GM12878 (cell line): ENCODE data around the gene GNLY. TPM values are rescaled to one million over a fixed set of nuclear protein-coding genes. Genes with fewer than 3 reads are reported as not detected.
A peak's percentile ranks its signal among the peaks of the same experiment; 100 is the strongest.

Source experiments
- ATF7 ChIP-seq: fragments of 450-650 bp; IDR thresholded peaks from 2 replicates; pipeline ENCODE4 v1.6.1; 2016; ENCODE audit warnings: low read depth, mild to moderate bottlenecking
- BHLHE40 ChIP-seq, 2 experiments: fragments of 450-650 bp in 1 of 2; IDR thresholded peaks; 2 replicates each; pipeline ENCODE4 v1.6.1; 2011 to 2017; ENCODE audit warnings: low read depth in 2 of 2, borderline replicate concordance in 1 of 2, improper control_type of control experiment in 1 of 2, low read length in 1 of 2, mild to moderate bottlenecking in 1 of 2
- CREB1 ChIP-seq: IDR thresholded peaks from 2 replicates; pipeline ENCODE4 v1.6.1; 2012; ENCODE audit warnings: low read depth, mild to moderate bottlenecking, inconsistent platforms
- CREM ChIP-seq: IDR thresholded peaks from 2 replicates; pipeline ENCODE4 v1.6.1; 2014; ENCODE audit warnings: antibody characterized with exemption, low read depth
- DPF2 ChIP-seq: fragments of 450-650 bp; IDR thresholded peaks from 2 replicates; pipeline ENCODE4 v1.6.1; 2017; ENCODE audit warnings: mild to moderate bottlenecking
- ESRRA ChIP-seq: IDR thresholded peaks from 2 replicates; pipeline ENCODE4 v1.6.1; 2012; ENCODE audit warnings: mild to moderate bottlenecking, low read length, improper control_type of control experiment
- FOXM1 ChIP-seq: IDR thresholded peaks from 2 replicates; pipeline ENCODE4 v1.6.1; 2012; ENCODE audit warnings: low read depth, mild to moderate bottlenecking, inconsistent platforms, low read length, moderate library complexity
- JUND ChIP-seq: IDR thresholded peaks from 2 replicates; pipeline ENCODE4 v1.6.1; 2012; ENCODE audit warnings: low read depth, mild to moderate bottlenecking, low read length, improper control_type of control experiment, moderate library complexity
- MEF2A ChIP-seq: IDR thresholded peaks from 2 replicates; pipeline ENCODE4 v1.6.1; 2011; ENCODE audit warnings: low read depth, mild to moderate bottlenecking, low read length, moderate library complexity; ENCODE audit not compliant: insufficient read depth
- MEF2B ChIP-seq: fragments of 450-650 bp; IDR thresholded peaks from 2 replicates; pipeline ENCODE4 v1.6.1; 2018; ENCODE audit warnings: mild to moderate bottlenecking, moderate library complexity; ENCODE audit not compliant: partially characterized antibody, poor library complexity, severe bottlenecking
- MXI1 ChIP-seq: fragments of 150-350 bp; IDR thresholded peaks from 2 replicates; pipeline ENCODE4 v1.6.1; 2011; ENCODE audit warnings: low read depth, mild to moderate bottlenecking, inconsistent platforms, low read length, improper control_type of control experiment
- MYB ChIP-seq: fragments of 150-350 bp; IDR thresholded peaks from 2 replicates; pipeline ENCODE4 v1.6.1; 2014; ENCODE audit warnings: mild to moderate bottlenecking, low read depth, low read length, borderline replicate concordance
- NBN ChIP-seq: fragments of 450-650 bp; IDR thresholded peaks from 2 replicates; pipeline ENCODE4 v1.6.1; 2016
- PAX5 ChIP-seq: IDR thresholded peaks from 2 replicates; pipeline ENCODE4 v1.6.1; 2011; ENCODE audit warnings: low read depth, low read length, borderline replicate concordance
- RB1 ChIP-seq: fragments of 450-650 bp; formaldehyde crosslinking; IDR thresholded peaks from 2 replicates; pipeline ENCODE4 v1.6.1; 2017; ENCODE audit warnings: mild to moderate bottlenecking, borderline replicate concordance
- TBL1XR1 ChIP-seq: IDR thresholded peaks from 2 replicates; pipeline ENCODE4 v1.6.1; 2012; ENCODE audit warnings: low read depth, low read length, improper control_type of control experiment
- TCF3 ChIP-seq: IDR thresholded peaks from 2 replicates; pipeline ENCODE4 v1.6.1; 2012; ENCODE audit warnings: low read depth, mild to moderate bottlenecking, low read length, borderline replicate concordance; ENCODE audit not compliant: insufficient read depth
- ZNF207 ChIP-seq: fragments of 450-650 bp; IDR thresholded peaks from 2 replicates; pipeline ENCODE4 v1.6.1; 2014; ENCODE audit warnings: antibody characterized with exemption, mild to moderate bottlenecking, borderline replicate concordance
- ZNF217 ChIP-seq: fragments of 450-650 bp; IDR thresholded peaks from 2 replicates; pipeline ENCODE4 v1.6.1; 2017; ENCODE audit warnings: antibody characterized with exemption, mild to moderate bottlenecking
- ZNF384 ChIP-seq: IDR thresholded peaks from 2 replicates; pipeline ENCODE4 v1.6.1; 2012; ENCODE audit warnings: low read depth, mild to moderate bottlenecking, low read length, improper control_type of control experiment, borderline replicate concordance
- ZSCAN29 ChIP-seq: fragments of 450-650 bp; IDR thresholded peaks from 2 replicates; pipeline ENCODE4 v1.6.1; 2017; ENCODE audit warnings: mild to moderate bottlenecking, moderate library complexity
- polyA plus RNA-seq, 11 experiments: library from polyadenylated mRNA; depleted of rRNA in 4 of 11; unstranded in 6 of 11; stranded (reverse) in 5 of 11; fragments of >200 nt; fragmentation: Nextera tagmentation in 4 of 11; fragmentation: Illumina TruSeq in 1 of 11; extraction: Ambion mirVana in 4 of 11; extraction: Trizol in 1 of 11; gene quantifications; 1 replicate in 1 of 11; 2 replicates in 10 of 11; pipeline versions ENCODE4 v1.2.1 to v1.2.3, GENCODE V29; 2011 to 2016; ENCODE audit warnings: inconsistent platforms in 2 of 11, missing spikeins in 2 of 11, low read depth in 1 of 11
- total RNA-seq, 4 experiments: library from RNA; depleted of rRNA in 3 of 4; stranded (reverse); fragments of >200 nt in 3 of 4; fragmentation: Illumina TruSeq in 1 of 4; extraction: Trizol in 1 of 4; gene quantifications; 2 replicates each; pipeline versions ENCODE4 v1.2.1 to v1.2.3, GENCODE V29; 2013 to 2021
- TF ChIP-seq, protein P1 (sequence below): fragments of 450-650 bp; formaldehyde crosslinking; IDR thresholded peaks from 2 replicates; pipeline ENCODE4 v1.4.0; 2020; ENCODE audit warnings: mild to moderate bottlenecking, moderate library complexity
- TF ChIP-seq, protein P2 (sequence below): fragments of 450-650 bp; IDR thresholded peaks from 2 replicates; pipeline ENCODE4 v1.6.1; 2016; ENCODE audit warnings: mild to moderate bottlenecking
- TF ChIP-seq, protein P3 (sequence below): IDR thresholded peaks from 2 replicates; pipeline ENCODE4 v1.6.1; 2011; ENCODE audit warnings: mild to moderate bottlenecking, low read depth, low read length, moderate library complexity; ENCODE audit not compliant: insufficient replicate concordance

Gene GNLY
- total and polyA plus RNA-seq, 10 of the 15 experiments (the other 5 are each of a cell fraction or from before 2014, with no cell fraction given): 0.18 to 0.42 TPM; not detected in 8

DNA sequence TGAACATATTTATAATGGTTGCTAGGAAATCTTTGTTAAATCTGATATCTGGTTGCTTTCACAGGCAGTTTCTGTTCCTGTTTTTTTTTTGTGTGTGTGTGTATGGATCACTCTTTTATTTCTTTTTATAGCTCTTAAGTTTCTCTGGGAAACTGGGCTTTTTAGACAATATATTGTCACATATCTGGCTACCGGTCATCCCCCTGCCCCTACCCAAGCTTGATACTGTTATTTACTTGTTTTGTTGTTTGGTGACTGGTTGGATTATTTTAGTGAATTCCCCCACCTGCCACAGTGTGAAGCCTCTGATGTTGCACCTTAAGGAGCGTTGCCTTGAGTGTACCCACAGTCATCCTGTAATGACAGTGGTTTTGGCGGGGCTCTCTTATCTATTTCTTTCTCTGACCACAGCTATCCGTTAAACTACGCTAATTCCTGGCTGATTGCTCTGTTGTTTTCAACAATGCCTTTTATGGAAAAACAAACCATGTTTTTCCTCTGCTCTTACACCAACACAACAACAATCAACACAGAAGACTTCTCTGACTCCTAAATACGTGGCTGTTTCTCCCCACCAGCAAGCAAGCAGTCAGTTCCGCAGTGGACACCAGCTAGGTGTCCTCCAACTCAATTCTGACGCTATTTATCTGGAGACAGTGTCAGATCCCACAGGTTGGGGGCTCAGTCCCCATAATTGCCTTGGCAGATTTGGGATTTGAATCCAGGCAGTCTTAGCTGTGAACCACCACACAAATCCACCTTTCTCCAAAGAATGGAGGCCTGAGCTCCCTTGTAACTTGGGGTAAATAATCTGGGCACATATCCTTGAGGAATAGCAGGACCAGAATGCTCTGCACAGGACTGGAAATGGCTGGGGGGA lies 10.9 kb downstream of the GNLY start (continued):
- TF ChIP-seq ESRRA: no peak
- TF ChIP-seq PAX5: peak; percentile 63; the same call in 1 of the 2 replicates
- TF ChIP-seq MEF2A: peak; percentile 60; the same call in 1 of the 2 replicates
- peak; percentile 86 for TF ChIP-seq MEF2B
- no peak for TF ChIP-seq TBL1XR1
- TF ChIP-seq MXI1: peak; percentile 66; the same call in 1 of the 2 replicates
- TF ChIP-seq ZNF217: no peak
- TF ChIP-seq CREB1: peak; percentile 56; the same call in 1 of the 2 replicates
- TF ChIP-seq, protein P1, sequence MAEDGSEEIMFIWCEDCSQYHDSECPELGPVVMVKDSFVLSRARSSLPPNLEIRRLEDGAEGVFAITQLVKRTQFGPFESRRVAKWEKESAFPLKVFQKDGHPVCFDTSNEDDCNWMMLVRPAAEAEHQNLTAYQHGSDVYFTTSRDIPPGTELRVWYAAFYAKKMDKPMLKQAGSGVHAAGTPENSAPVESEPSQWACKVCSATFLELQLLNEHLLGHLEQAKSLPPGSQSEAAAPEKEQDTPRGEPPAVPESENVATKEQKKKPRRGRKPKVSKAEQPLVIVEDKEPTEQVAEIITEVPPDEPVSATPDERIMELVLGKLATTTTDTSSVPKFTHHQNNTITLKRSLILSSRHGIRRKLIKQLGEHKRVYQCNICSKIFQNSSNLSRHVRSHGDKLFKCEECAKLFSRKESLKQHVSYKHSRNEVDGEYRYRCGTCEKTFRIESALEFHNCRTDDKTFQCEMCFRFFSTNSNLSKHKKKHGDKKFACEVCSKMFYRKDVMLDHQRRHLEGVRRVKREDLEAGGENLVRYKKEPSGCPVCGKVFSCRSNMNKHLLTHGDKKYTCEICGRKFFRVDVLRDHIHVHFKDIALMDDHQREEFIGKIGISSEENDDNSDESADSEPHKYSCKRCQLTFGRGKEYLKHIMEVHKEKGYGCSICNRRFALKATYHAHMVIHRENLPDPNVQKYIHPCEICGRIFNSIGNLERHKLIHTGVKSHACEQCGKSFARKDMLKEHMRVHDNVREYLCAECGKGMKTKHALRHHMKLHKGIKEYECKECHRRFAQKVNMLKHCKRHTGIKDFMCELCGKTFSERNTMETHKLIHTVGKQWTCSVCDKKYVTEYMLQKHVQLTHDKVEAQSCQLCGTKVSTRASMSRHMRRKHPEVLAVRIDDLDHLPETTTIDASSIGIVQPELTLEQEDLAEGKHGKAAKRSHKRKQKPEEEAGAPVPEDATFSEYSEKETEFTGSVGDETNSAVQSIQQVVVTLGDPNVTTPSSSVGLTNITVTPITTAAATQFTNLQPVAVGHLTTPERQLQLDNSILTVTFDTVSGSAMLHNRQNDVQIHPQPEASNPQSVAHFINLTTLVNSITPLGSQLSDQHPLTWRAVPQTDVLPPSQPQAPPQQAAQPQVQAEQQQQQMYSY (CRISPR knock-in tag): no peak
- 0 out of 2 replicates have a peak, but pooled peaks have one; percentile 41 for TF ChIP-seq CREM
- TF ChIP-seq MYB: peak; percentile 82; the same call in 1 of the 2 replicates
- 0 out of 4 replicates have a peak, but pooled peaks have one; percentile 15 to 23 for TF ChIP-seq BHLHE40 (IDR thresholded peaks at IDR 0.05; ENCODE audit: borderline replicate concordance in 1 of 2, low read depth in 2 of 2, low read length in 1 of 2)
- TF ChIP-seq ZNF384: peak; percentile 55
- TF ChIP-seq FOXM1: peak; percentile 49; the same call in 1 of the 2 replicates
- TF ChIP-seq NBN: peak; percentile 77; the same call in 1 of the 2 replicates
- peak; percentile 78 for TF ChIP-seq ATF7
- peak; percentile 94 for TF ChIP-seq DPF2
- TF ChIP-seq, protein P2, sequence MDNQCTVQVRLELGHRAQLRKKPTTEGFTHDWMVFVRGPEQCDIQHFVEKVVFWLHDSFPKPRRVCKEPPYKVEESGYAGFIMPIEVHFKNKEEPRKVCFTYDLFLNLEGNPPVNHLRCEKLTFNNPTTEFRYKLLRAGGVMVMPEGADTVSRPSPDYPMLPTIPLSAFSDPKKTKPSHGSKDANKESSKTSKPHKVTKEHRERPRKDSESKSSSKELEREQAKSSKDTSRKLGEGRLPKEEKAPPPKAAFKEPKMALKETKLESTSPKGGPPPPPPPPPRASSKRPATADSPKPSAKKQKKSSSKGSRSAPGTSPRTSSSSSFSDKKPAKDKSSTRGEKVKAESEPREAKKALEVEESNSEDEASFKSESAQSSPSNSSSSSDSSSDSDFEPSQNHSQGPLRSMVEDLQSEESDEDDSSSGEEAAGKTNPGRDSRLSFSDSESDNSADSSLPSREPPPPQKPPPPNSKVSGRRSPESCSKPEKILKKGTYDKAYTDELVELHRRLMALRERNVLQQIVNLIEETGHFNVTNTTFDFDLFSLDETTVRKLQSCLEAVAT: peak; percentile 73; the same call in 1 of the 2 replicates
- TF ChIP-seq JUND: 0 out of 2 replicates have a peak, but pooled peaks have one; percentile 10
- peak; percentile 57; the same call in 1 of the 2 replicates for TF ChIP-seq RB1
- peak; percentile 33; the same call in 1 of the 2 replicates for TF ChIP-seq ZNF207
- TF ChIP-seq, protein P3, sequence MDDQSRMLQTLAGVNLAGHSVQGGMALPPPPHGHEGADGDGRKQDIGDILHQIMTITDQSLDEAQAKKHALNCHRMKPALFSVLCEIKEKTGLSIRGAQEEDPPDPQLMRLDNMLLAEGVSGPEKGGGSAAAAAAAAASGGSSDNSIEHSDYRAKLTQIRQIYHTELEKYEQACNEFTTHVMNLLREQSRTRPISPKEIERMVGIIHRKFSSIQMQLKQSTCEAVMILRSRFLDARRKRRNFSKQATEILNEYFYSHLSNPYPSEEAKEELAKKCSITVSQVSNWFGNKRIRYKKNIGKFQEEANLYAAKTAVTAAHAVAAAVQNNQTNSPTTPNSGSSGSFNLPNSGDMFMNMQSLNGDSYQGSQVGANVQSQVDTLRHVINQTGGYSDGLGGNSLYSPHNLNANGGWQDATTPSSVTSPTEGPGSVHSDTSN: no peak
- no peak for TF ChIP-seq ZSCAN29
- no peak for TF ChIP-seq TCF3
